Measurements from ENCODE around the gene ALKBH7.

The ALKBH7 gene

DNA sequence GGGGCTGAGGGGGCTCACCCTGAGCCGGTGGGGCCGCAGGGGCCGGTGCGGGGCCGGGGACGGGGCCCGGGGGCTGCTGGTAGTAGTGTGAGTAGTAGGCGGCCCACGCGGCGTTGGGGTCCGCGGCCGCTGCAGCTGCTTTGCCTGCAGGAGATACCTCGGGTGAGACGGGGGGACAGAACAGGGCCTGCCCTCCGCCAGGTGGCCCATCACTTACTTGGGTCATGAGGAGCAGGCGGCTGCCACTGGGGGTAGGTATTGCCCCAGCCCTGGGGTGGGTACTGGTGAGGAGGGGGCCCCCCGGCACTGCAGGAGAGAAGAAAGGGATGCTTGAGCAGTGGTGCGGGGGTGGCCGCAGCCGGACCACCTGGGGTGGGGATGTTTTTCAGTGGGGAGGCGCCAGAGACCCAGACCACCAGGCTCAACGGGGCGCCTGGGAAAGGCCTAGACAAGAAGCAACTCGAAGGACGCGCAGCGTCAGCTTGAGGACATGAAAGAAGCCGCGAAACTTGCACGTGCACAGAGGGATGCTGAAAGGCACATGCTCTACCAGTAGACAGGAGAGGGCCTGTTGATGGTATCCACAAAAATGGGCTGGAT, 43.1 kb downstream of the ALKBH7 start:
- DNase-seq (ENCODE audit: extremely low read depth, low read depth) = no peak
- TF ChIP-seq CTCF (IDR thresholded peaks at IDR 0.05; ENCODE audit: low read depth, low read length) = no peak

DNA sequence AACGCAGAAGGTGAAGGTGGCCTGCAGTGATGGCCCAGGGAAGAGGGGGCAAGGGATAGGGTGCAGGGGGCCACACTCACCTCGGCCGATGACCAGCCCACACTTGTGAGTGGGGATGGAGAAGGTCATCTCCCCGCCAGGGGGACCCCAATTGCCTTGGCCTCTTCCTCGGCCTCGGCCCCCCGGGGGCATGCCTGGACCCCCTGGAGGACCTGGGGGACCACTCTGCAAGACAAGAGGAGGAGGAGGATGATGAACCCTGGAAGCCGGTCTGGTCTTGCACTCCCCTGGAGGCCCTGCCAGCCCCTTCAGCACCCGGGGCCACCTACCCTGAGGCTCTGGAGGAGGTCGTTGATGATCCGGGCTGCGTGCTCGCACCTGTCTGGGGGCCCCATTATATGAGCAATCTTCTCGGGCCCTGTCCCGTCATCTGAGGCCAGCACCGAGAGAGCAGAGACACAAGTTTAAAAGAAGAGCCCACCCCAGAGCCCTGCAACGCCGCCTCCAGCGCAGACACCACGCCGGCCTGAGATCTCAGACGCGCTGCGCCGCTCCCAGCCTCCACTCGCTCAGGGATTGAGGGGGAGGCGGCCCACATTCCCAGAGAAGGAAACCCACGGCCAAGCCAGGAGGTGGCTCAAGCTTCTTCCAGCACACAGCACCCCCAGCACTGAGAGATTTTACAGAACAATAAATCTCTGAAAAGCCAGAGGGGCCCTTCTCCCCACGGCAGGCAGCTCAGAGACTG, 44.2 kb downstream of the ALKBH7 start:
- DNase-seq (ENCODE audit: extremely low read depth, low read depth) = no peak
- TF ChIP-seq CTCF (IDR thresholded peaks at IDR 0.05; ENCODE audit: low read depth, low read length) = no peak

DNA sequence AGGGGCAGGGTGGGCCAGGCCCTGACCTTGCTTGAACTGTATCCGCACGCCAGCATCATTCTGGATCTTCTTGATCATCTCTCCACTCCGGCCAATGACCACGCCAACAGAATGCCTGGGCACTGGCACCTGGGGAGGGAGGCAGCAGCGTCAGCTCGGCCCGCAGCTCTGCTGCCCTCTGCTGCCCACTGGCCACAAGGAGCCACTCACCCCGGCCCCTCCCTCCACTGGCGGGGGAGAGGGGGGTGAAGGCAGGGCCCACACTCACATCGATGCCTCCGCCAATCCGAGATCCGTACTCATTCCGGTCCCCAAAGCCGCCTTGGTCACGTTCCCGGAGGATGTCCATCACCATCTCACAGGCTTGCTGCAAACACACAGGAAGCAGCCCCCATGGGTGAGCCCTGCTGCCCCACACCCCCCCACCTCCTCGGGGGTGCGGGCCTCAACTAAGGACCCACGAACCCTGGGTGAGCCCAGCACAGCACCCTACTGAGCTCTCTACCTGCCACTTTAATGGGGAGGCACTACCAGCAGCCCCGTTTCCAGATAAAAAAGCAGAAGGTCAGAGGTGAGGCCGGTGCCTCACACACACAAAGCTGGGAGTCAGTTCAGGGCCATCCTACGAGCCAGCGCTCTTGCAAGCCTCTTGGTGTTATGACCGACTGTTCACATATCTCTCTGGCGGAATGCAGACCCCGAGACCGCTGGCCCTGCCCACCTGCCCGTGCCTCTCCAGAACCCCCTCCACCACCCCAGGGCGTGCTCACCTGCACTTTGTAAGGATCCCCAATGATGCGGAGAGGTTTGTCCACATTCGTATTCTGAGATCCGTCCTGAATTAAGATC, 45.3 kb downstream of the ALKBH7 start:
- DNase-seq (ENCODE audit: extremely low read depth, low read depth) = no peak
- peak; percentile 40 for TF ChIP-seq CTCF (IDR thresholded peaks at IDR 0.05; ENCODE audit: low read depth, low read length)

DNA sequence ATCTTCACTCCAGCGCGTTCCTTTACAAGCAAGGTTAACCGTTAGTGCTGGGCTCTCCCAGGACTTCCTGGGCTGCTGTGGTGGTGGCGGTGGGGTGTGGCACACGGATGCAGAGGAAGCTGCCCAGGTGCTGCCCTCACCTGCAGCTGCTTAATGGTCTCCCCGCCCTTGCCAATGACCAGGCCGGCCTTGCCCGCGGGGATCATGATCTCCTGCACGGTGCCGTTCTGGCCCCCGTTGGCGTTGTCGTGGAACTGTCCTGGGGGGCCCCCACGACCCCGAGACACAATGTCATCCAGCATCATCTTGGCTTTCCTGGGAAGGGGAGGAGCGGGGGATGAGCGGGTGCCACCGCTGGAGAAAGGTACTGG, 46.0 kb downstream of the ALKBH7 start:
- no peak for DNase-seq (ENCODE audit: extremely low read depth, low read depth)
- TF ChIP-seq CTCF (IDR thresholded peaks at IDR 0.05; ENCODE audit: low read depth, low read length) = no peak

DNA sequence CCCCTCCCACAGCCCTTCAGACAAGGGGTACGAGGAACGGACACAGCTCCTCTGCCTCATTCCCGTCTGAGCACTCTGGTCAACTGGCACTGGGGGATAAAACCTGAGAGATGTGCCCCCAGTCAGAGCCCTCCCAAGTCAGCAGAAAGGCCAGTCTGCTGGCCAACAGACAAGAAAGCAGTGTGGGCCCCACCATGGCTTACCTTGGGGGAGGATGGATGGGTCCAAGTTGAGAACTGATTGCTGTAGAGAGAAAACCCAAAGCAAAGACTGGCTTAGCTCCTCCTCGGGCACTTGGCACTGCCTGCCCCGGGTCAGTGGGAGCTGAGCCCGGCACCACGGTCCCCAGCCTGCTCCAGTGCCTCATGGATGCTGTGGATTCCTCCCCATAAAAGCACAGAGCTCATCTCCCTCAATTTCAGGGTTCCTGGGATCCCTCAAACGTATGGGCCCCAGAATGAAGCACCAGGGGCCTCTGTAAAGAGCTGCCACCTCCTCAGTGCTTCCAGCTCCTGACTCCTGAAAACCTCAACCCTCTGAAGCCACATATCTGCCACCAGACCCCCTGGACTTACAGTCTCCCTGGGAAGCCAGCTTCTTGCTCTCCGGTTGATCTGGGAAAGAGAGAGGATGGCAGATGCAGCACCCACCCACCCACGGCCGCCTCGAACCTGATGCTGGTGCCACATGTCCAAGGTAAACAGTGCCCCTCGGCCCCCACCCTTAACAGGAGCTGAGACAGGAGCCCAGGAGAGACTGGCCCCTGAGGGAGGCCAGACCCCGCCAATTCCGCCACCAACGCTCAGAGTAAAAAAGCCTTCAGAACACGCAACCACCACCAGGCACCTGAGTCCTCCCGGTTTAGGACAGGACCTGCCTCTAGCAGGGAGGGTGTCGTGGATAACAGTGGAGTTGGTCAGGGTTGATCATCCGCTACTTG, 48.8 kb downstream of the ALKBH7 start:
- DNase-seq (ENCODE audit: extremely low read depth, low read depth) = no peak
- no peak for TF ChIP-seq CTCF (IDR thresholded peaks at IDR 0.05; ENCODE audit: low read depth, low read length)

DNA sequence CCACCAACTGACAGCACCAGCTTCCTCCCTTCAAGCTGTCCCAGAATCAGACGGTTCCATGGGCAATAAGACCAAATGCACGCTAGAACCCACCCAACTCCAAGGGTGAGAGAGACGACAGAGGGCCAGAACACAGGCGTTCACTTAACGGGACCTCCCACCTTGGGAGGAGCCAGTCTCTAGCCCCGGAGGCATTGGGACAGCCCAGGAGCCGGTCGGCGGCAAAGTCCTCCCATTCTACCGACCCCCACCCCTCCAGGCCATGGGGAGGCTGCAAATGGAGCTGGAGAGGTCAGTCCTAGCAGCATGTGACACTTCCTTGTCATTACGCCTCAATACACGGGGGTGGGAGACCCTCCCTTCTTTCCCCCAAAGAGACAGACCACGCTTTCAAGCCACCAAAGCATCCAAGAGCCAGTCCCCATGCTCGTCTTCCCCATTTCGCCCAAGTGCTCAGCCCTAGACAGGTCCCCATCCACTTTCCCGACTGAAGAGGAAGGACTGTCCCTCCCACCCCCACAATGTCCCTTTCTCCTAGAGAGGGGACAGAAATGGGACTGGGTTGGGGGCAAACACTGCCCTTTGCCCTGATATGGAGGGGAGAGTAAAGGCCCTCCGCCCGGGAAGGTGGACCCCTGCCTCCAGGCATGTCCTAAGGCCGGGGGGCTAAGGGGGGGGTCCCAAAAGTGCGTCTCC, 51.1 kb downstream of the ALKBH7 start:
- DNase-seq (ENCODE audit: extremely low read depth, low read depth) = no peak

More for the DNA sequence above, 51.1 kb downstream of the ALKBH7 start:
- TF ChIP-seq CTCF (IDR thresholded peaks at IDR 0.05; ENCODE audit: low read depth, low read length) = no peak
